Measurements from ENCODE around the gene STX5.
"Not testable (repeated sequence)": the region's sequence is repeated elsewhere in the genome, so short reads cannot be mapped to it uniquely, and the experiment has no call there.

Gene STX5

GRCh38 chr11:62775646-62776045 is 56.2 kb downstream of the STX5 start:
- no peak overlapping the region for H3K9ac ChIP-seq (ENCODE audit: low read length in 2 of 2)
- peaks cover 16% of the 10 kb centered on the region for H3K4me1 ChIP-seq (ENCODE audit: control insufficient read depth, insufficient read depth, low read length)
- H3K4me3 ChIP-seq (ENCODE audit: low read length in 2 of 2), result no peak overlapping the region
- no peaks in the 10 kb centered on the region for H3K9me3 ChIP-seq (ENCODE audit: control insufficient read depth in 2 of 2, low read length in 2 of 2)
- H3K27me3 ChIP-seq (ENCODE audit: control insufficient read depth in 1 of 2, insufficient read depth in 2 of 2, low read length in 2 of 2), result no peaks in the 10 kb centered on the region
- H3K27ac ChIP-seq (ENCODE audit: low read length), result no peak overlapping the region
- peaks cover 9 to 21% of the 10 kb centered on the region in 2 donors for H3K36me3 ChIP-seq (ENCODE audit: control insufficient read depth in 2 of 2, insufficient read depth in 2 of 2, low read length in 2 of 2)

- Histone ChIP-seq H3K36me3 (ENCODE audit: control insufficient read depth in 2 of 2, insufficient read depth in 2 of 2, low read length in 2 of 2) (peaks cover 9 to 21% of the 10 kb centered on the region in 2 donors), H3K9me3 (ENCODE audit: control insufficient read depth in 2 of 2, low read length in 2 of 2) (no peaks in the 10 kb centered on the region), H3K4me3 (ENCODE audit: low read length in 2 of 2) (no peak overlapping the region), H3K27ac (ENCODE audit: low read length) (no peak overlapping the region), H3K27me3 (ENCODE audit: control insufficient read depth in 1 of 2, insufficient read depth in 2 of 2, low read length in 2 of 2) (no peaks in the 10 kb centered on the region), H3K4me1 (ENCODE audit: control insufficient read depth, insufficient read depth, low read length) (peaks cover 27% of the 10 kb centered on the region), H3K9ac (ENCODE audit: low read length in 2 of 2) (no peak overlapping the region)
These were observed 57.4 kb downstream of the STX5 start for GRCh38 chr11:62774407-62774806.

GRCh38 chr11:62771144-62772021 is 60.5 kb downstream of the STX5 start, which contains the start of gene TAF6L:
Gene TAF6L (plus strand): TSS chr11:62771396. CDS start chr11:62775784, 4,388 bp downstream.
- H3K4me3 ChIP-seq (ENCODE audit: low read length in 2 of 2), result peak within 1 kb of the TSS; percentile 85 to 93
- H3K4me1 ChIP-seq (ENCODE audit: control insufficient read depth, insufficient read depth, low read length), result peaks cover 27% of the 10 kb centered on the region
- peak within 1 kb of the TSS; percentile 67 to 80 for H3K9ac ChIP-seq (ENCODE audit: low read length in 2 of 2)
- H3K9me3 ChIP-seq (ENCODE audit: control insufficient read depth in 2 of 2, low read length in 2 of 2), result no peaks in the 10 kb centered on the region
- H3K36me3 ChIP-seq (ENCODE audit: control insufficient read depth in 2 of 2, insufficient read depth in 2 of 2, low read length in 2 of 2), result peaks cover 12 to 13% of the 10 kb centered on the region in 2 donors
- H3K27ac ChIP-seq (ENCODE audit: low read length), result peak within 1 kb of the TSS; percentile 88
- H3K27me3 ChIP-seq (ENCODE audit: control insufficient read depth in 1 of 2, insufficient read depth in 2 of 2, low read length in 2 of 2), result no peaks in the 10 kb centered on the region

- peak overlapping the region; percentile 67 to 80 for H3K9ac ChIP-seq (ENCODE audit: low read length in 2 of 2)
- peak overlapping the region; percentile 88 for H3K27ac ChIP-seq (ENCODE audit: low read length)
- no peaks in the 10 kb centered on the region for H3K9me3 ChIP-seq (ENCODE audit: control insufficient read depth in 2 of 2, low read length in 2 of 2)
- peak overlapping the region; percentile 85 to 93 for H3K4me3 ChIP-seq (ENCODE audit: low read length in 2 of 2)
- peaks cover 12 to 14% of the 10 kb centered on the region in 2 donors for H3K36me3 ChIP-seq (ENCODE audit: control insufficient read depth in 2 of 2, insufficient read depth in 2 of 2, low read length in 2 of 2)
- H3K4me1 ChIP-seq (ENCODE audit: control insufficient read depth, insufficient read depth, low read length), result peaks cover 27% of the 10 kb centered on the region
- no peaks in the 10 kb centered on the region for H3K27me3 ChIP-seq (ENCODE audit: control insufficient read depth in 1 of 2, insufficient read depth in 2 of 2, low read length in 2 of 2)
These were observed 61.1 kb downstream of the STX5 start for GRCh38 chr11:62770778-62771143.

GRCh38 chr11:62760867-62761227 is 71.0 kb downstream of the STX5 start:
- H3K9me3 ChIP-seq (ENCODE audit: control insufficient read depth in 2 of 2, low read length in 2 of 2); H3K9ac ChIP-seq (ENCODE audit: low read length in 2 of 2); H3K27me3 ChIP-seq (ENCODE audit: control insufficient read depth in 1 of 2, insufficient read depth in 2 of 2, low read length in 2 of 2); H3K36me3 ChIP-seq (ENCODE audit: control insufficient read depth in 2 of 2, insufficient read depth in 2 of 2, low read length in 2 of 2); H3K27ac ChIP-seq (ENCODE audit: low read length): not testable (repeated sequence)
- Histone ChIP-seq H3K4me3 (ENCODE audit: low read length in 2 of 2) (peak overlapping the region in 1 of 2 donors; percentile 95), H3K4me1 (ENCODE audit: control insufficient read depth, insufficient read depth, low read length) (peaks cover 14% of the 10 kb centered on the region)

- no peak overlapping the region for H3K9ac ChIP-seq (ENCODE audit: low read length in 2 of 2)
- peaks cover 0 to 2% of the 10 kb centered on the region in 2 donors for H3K36me3 ChIP-seq (ENCODE audit: control insufficient read depth in 2 of 2, insufficient read depth in 2 of 2, low read length in 2 of 2)
- H3K27ac ChIP-seq (ENCODE audit: low read length), result no peak overlapping the region
- H3K4me3 ChIP-seq (ENCODE audit: low read length in 2 of 2), result no peak overlapping the region
- H3K27me3 ChIP-seq (ENCODE audit: control insufficient read depth in 1 of 2, insufficient read depth in 2 of 2, low read length in 2 of 2), result no peaks in the 10 kb centered on the region
- peaks cover 22% of the 10 kb centered on the region for H3K4me1 ChIP-seq (ENCODE audit: control insufficient read depth, insufficient read depth, low read length)
- H3K9me3 ChIP-seq (ENCODE audit: control insufficient read depth in 2 of 2, low read length in 2 of 2), result no peaks in the 10 kb centered on the region
These were observed 73.7 kb downstream of the STX5 start for GRCh38 chr11:62757846-62758788.
